Chondrocyte (in vitro differentiated cells): ENCODE results near the gene HSD11B1. TPM values are rescaled to one million over a fixed set of nuclear protein-coding genes. Genes with fewer than 3 reads are reported as not detected.

Experiments used
- DNase-seq: peaks from one replicate; pipeline ENCODE4 v3.0.0; 2021; ENCODE audit warnings: mixed read lengths, low spot score
- H3K27ac Mint-ChIP-seq: one replicate; pipeline ENCODE4 v1.8.0; 2021; ENCODE audit warnings: mild to moderate bottlenecking, moderate library complexity, mixed read lengths; ENCODE audit not compliant: unreplicated experiment
- H3K27me3 Mint-ChIP-seq: 2 replicates; pipeline ENCODE4 v1.8.0; 2021; ENCODE audit warnings: low read depth, mixed read lengths
- H3K36me3 Mint-ChIP-seq: 2 replicates; pipeline ENCODE4 v1.8.0; 2021; ENCODE audit warnings: low read depth, mixed read lengths
- H3K4me1 Mint-ChIP-seq: 2 replicates; pipeline ENCODE4 v1.8.0; 2021; ENCODE audit warnings: low read depth, mild to moderate bottlenecking, mixed read lengths
- H3K4me3 Mint-ChIP-seq: one replicate; pipeline ENCODE4 v1.8.0; 2021; ENCODE audit warnings: mild to moderate bottlenecking, moderate library complexity, mixed read lengths; ENCODE audit not compliant: unreplicated experiment
- H3K9me3 Mint-ChIP-seq: 2 replicates; pipeline ENCODE4 v1.8.0; 2021; ENCODE audit warnings: low read depth, mixed read lengths
- total RNA-seq: library from RNA; stranded (reverse); gene quantifications from 3 replicates; pipeline ENCODE4 v1.2.1, GENCODE V29; 2021
- TF ChIP-seq, protein P1 (sequence below): fragments of 200-600 bp; sonication (generic); IDR thresholded peaks from 2 replicates; pipeline ENCODE4 v1.5.0; 2021; ENCODE audit warnings: antibody characterized with exemption, mild to moderate bottlenecking, moderate library complexity

HSD11B1 gene
- total RNA-seq, 1 donor from 2014 or later = not detected

GRCh38 chr1:209732725-209733124 is 28.1 kb downstream of the HSD11B1 start:
- TF ChIP-seq, protein P1, sequence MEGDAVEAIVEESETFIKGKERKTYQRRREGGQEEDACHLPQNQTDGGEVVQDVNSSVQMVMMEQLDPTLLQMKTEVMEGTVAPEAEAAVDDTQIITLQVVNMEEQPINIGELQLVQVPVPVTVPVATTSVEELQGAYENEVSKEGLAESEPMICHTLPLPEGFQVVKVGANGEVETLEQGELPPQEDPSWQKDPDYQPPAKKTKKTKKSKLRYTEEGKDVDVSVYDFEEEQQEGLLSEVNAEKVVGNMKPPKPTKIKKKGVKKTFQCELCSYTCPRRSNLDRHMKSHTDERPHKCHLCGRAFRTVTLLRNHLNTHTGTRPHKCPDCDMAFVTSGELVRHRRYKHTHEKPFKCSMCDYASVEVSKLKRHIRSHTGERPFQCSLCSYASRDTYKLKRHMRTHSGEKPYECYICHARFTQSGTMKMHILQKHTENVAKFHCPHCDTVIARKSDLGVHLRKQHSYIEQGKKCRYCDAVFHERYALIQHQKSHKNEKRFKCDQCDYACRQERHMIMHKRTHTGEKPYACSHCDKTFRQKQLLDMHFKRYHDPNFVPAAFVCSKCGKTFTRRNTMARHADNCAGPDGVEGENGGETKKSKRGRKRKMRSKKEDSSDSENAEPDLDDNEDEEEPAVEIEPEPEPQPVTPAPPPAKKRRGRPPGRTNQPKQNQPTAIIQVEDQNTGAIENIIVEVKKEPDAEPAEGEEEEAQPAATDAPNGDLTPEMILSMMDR = no peak
- Mint-ChIP-seq H3K4me1 (no peaks in the 10 kb centered on the region), H3K27ac (no peak overlapping the region), H3K36me3 (no peaks in the 10 kb centered on the region), H3K27me3 (peaks cover 46% of the 10 kb centered on the region), H3K9me3 (no peaks in the 10 kb centered on the region), H3K4me3 (no peak overlapping the region)
- no peak for DNase-seq

DNA sequence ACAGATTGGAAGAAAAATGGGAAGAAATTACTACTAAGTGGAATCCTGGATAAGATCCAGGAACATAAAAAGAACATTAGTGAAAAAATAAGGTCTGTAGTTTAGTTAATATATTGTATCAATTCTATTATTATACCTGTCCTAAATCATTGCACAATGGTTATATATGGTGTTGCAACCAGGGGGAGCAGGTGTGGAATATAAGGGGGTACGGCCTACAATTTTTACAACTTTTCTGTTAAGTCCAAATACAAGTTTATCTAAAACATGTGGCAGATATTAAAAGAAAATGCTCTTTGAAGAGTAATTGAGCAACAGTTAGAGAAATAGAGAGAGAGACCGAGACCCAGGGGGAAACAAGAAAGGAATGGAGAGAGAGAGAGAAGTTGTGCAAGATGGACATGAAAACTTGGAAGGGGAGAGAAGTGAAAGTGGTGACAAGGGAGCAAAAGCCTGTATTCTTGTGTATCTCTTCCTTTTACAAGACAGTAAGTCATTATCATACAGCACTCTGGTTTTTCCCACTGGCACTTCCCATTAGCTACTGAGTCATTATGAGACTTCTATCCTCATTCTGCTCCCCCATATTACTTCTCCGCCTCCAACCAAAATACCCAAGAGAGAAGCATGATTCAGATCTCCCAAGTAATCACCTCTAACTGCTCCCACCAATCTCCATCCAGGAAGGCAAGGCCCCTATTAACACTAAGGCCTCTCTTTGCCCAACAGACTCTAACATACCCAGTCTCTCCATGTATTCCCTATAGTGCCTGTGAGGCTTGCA is 29.0 kb downstream of the HSD11B1 start:
- no peaks in the 10 kb centered on the region for H3K4me1 Mint-ChIP-seq
- H3K4me3 Mint-ChIP-seq = no peak overlapping the region
- TF ChIP-seq, protein P1 = no peak
- peaks cover 45% of the 10 kb centered on the region for H3K27me3 Mint-ChIP-seq
- H3K27ac Mint-ChIP-seq = no peak overlapping the region
- H3K9me3 Mint-ChIP-seq = no peaks in the 10 kb centered on the region
- DNase-seq = no peak
- no peaks in the 10 kb centered on the region for H3K36me3 Mint-ChIP-seq

- Mint-ChIP-seq H3K9me3 (no peaks in the 10 kb centered on the region), H3K27me3 (peaks cover 38% of the 10 kb centered on the region), H3K4me3 (no peak overlapping the region), H3K4me1 (no peaks in the 10 kb centered on the region), H3K27ac (no peak overlapping the region), H3K36me3 (no peaks in the 10 kb centered on the region)
- no peak for DNase-seq
- TF ChIP-seq, protein P1 = no peak
Observed at GRCh38 chr1:209736490-209737117, 32.0 kb downstream of the HSD11B1 start.

DNA sequence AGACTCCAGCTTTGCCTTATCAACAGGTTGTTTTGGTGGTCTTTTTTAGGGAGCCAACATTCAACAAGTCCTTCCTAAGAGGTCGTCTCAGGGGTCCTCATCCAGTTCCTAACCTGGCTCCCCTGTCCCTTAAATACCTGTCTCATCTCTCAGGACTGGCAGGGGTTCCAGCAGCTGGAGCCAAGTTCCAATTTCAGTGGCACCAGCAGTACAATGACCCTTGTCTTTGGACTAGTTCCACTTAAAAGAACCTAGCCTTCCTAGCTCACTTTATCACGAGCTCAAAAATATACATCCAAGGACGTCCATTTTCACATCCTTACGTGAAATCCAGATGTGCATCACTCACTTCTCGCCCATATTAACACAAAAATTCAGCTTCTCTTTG is 32.5 kb downstream of the HSD11B1 start:
- no peak overlapping the region for H3K4me3 Mint-ChIP-seq
- no peak overlapping the region for H3K27ac Mint-ChIP-seq
- H3K36me3 Mint-ChIP-seq = no peaks in the 10 kb centered on the region
- peaks cover 38% of the 10 kb centered on the region for H3K27me3 Mint-ChIP-seq
- no peaks in the 10 kb centered on the region for H3K4me1 Mint-ChIP-seq
- no peaks in the 10 kb centered on the region for H3K9me3 Mint-ChIP-seq
- TF ChIP-seq, protein P1 = no peak
- DNase-seq = no peak

GRCh38 chr1:209738270-209738669 is 33.6 kb downstream of the HSD11B1 start:
- DNase-seq = no peak
- no peaks in the 10 kb centered on the region for H3K9me3 Mint-ChIP-seq
- H3K27ac Mint-ChIP-seq = no peak overlapping the region
- TF ChIP-seq, protein P1 = no peak
- H3K36me3 Mint-ChIP-seq = no peaks in the 10 kb centered on the region
- no peak overlapping the region for H3K4me3 Mint-ChIP-seq
- peaks cover 11% of the 10 kb centered on the region for H3K4me1 Mint-ChIP-seq
- H3K27me3 Mint-ChIP-seq = peaks cover 33% of the 10 kb centered on the region
